Caco-2 (cell line): ENCODE measurements around the gene PRXL2B. TPM values are rescaled to one million over a fixed set of nuclear protein-coding genes. Genes with fewer than 3 reads are reported as not detected.

ENCODE experiments used
- BruUV-seq: library from RNA; stranded (reverse); fragments of 400-500 nt; replicated peaks from 2 replicates; lab custom pipeline; 2021; lab: Mats Ljungman, UMichigan
- CTCF ChIA-PET: fragments of 300-600 bp; sonication (Branson Sonifier 250); formaldehyde crosslinking; loops from one replicate; lab custom pipeline; 2022; ENCODE audit warnings: antibody characterized with exemption; lab: Charles Lee
- POLR2A ChIA-PET: fragments of 300-600 bp; sonication (Branson Sonifier 250); formaldehyde crosslinking; loops from one replicate; lab custom pipeline; 2022; ENCODE audit warnings: antibody characterized with exemption; lab: Charles Lee
- DNase-seq, 2 experiments: peaks; one replicate each; pipeline versions ENCODE4 v3.0.0 to v3.0.0-alpha.2; 2020 to 2022
- H3K27me3 ChIP-seq: replicated peaks from 2 replicates; pipeline ENCODE4 v1.6.0; 2011; ENCODE audit warnings: low read length; ENCODE audit not compliant: control insufficient read depth, insufficient read depth
- H3K36me3 ChIP-seq: 2 replicates; pipeline ENCODE4 v1.5.1; 2011; ENCODE audit warnings: low read length; ENCODE audit not compliant: control insufficient read depth, insufficient read depth
- H3K4me1 ChIP-seq: fragments of 250-450 bp; sonication (Bioruptor Pico); 2 replicates; pipeline ENCODE4 v1.5.1; 2020; ENCODE audit warnings: mild to moderate bottlenecking
- H3K4me3 ChIP-seq: 2 replicates; pipeline ENCODE4 v1.5.1; 2011; ENCODE audit warnings: low read depth, mild to moderate bottlenecking, control low read depth, low read length
- H3K9me3 ChIP-seq: fragments of 250-450 bp; sonication (Bioruptor Pico); 2 replicates; pipeline ENCODE4 v1.5.1; 2020; ENCODE audit warnings: mild to moderate bottlenecking, moderate library complexity
- H3K27ac Mint-ChIP-seq: one replicate; pipeline ENCODE4 v1.8.0; 2022; ENCODE audit warnings: mixed read lengths; ENCODE audit not compliant: unreplicated experiment
- H3K27me3 Mint-ChIP-seq: one replicate; pipeline ENCODE4 v1.8.0; 2022; ENCODE audit warnings: mixed read lengths; ENCODE audit not compliant: insufficient read depth, unreplicated experiment
- H3K36me3 Mint-ChIP-seq: one replicate; pipeline ENCODE4 v1.8.0; 2022; ENCODE audit warnings: mild to moderate bottlenecking, mixed read lengths; ENCODE audit not compliant: insufficient read depth, unreplicated experiment
- H3K4me1 Mint-ChIP-seq: one replicate; pipeline ENCODE4 v1.8.0; 2022; ENCODE audit warnings: low read depth, mixed read lengths; ENCODE audit not compliant: unreplicated experiment
- H3K4me3 Mint-ChIP-seq: one replicate; pipeline ENCODE4 v1.8.0; 2022; ENCODE audit warnings: mild to moderate bottlenecking, moderate library complexity, mixed read lengths; ENCODE audit not compliant: unreplicated experiment
- H3K9me3 Mint-ChIP-seq: one replicate; pipeline ENCODE4 v1.8.0; 2022; ENCODE audit warnings: mixed read lengths; ENCODE audit not compliant: unreplicated experiment
- CTCF ChIP-seq, 2 experiments: fragments of 200-600 bp in 1 of 2; IDR thresholded peaks; 1 replicate in 1 of 2; 2 replicates in 1 of 2; pipeline versions ENCODE4 v1.5.1 to v1.8.0; 2011 to 2022; ENCODE audit warnings: antibody characterized with exemption in 1 of 2, control low read depth in 1 of 2, inconsistent platforms in 1 of 2, low read depth in 1 of 2, low read length in 1 of 2, mild to moderate bottlenecking in 1 of 2, moderate library complexity in 1 of 2; ENCODE audit not compliant: insufficient read depth in 1 of 2, severe bottlenecking in 1 of 2, unreplicated experiment in 1 of 2
- intact Hi-C: fragments of 100-400 bp; cut with micrococcal nuclease; formaldehyde crosslinking; loops from one replicate; pipeline ENCODE4 v1.10.0; 2022; ENCODE audit not compliant: unreplicated experiment
- total RNA-seq: library from RNA; stranded (reverse); gene quantifications from 2 replicates; pipeline ENCODE4 v1.2.3, GENCODE V29; 2022

The PRXL2B gene
- total RNA-seq, 1 experiment from 2014 or later: 16.2 TPM

GRCh38 chr1:2612591-2613365 lies 26.2 kb downstream of the PRXL2B start:
- Mint-ChIP-seq H3K36me3 (no peaks in the 10 kb centered on the region), H3K9me3 (no peaks in the 10 kb centered on the region), H3K4me3 (no peak overlapping the region), H3K4me1 (no peaks in the 10 kb centered on the region), H3K27me3 (no peaks in the 10 kb centered on the region), H3K27ac (no peak overlapping the region)
- no peaks in the 10 kb centered on the region for H3K9me3 ChIP-seq
- no peaks in the 10 kb centered on the region for H3K4me1 ChIP-seq
- TF ChIP-seq CTCF (IDR thresholded peaks at IDR 0.05; ENCODE audit: insufficient read depth in 1 of 2, low read depth in 1 of 2, low read length in 1 of 2, severe bottlenecking in 1 of 2, unreplicated experiment in 1 of 2): no peak
- DNase-seq: no peak
- no peak overlapping the region for H3K4me3 ChIP-seq
- H3K27me3 ChIP-seq: no peaks in the 10 kb centered on the region
- ChIA-PET CTCF (no interaction called here), POLR2A (no interaction called here)
- no TSS peak for BruUV-seq
- intact Hi-C loops: no loop called here
- H3K36me3 ChIP-seq: no peaks in the 10 kb centered on the region

- H3K9me3 ChIP-seq: no peaks in the 10 kb centered on the region
- BruUV-seq: no TSS peak
- H3K27me3 Mint-ChIP-seq: peaks cover 3% of the 10 kb centered on the region
- H3K4me3 ChIP-seq: no peak overlapping the region
- H3K27me3 ChIP-seq: no peaks in the 10 kb centered on the region
- H3K36me3 Mint-ChIP-seq: no peaks in the 10 kb centered on the region
- intact Hi-C loops: no loop called here
- ChIA-PET CTCF (no interaction called here), POLR2A (no interaction called here)
- H3K4me1 ChIP-seq: no peaks in the 10 kb centered on the region
- DNase-seq: no peak
- H3K27ac Mint-ChIP-seq: no peak overlapping the region
- H3K9me3 Mint-ChIP-seq: no peaks in the 10 kb centered on the region
- H3K36me3 ChIP-seq: no peaks in the 10 kb centered on the region
- TF ChIP-seq CTCF (IDR thresholded peaks at IDR 0.05; ENCODE audit: insufficient read depth in 1 of 2, low read depth in 1 of 2, low read length in 1 of 2, severe bottlenecking in 1 of 2, unreplicated experiment in 1 of 2): no peak
- H3K4me3 Mint-ChIP-seq: no peak overlapping the region
- no peaks in the 10 kb centered on the region for H3K4me1 Mint-ChIP-seq
These were observed 27.6 kb downstream of the PRXL2B start for GRCh38 chr1:2614145-2614544.

- no peaks in the 10 kb centered on the region for H3K4me1 ChIP-seq
- no peak for DNase-seq
- no TSS peak for BruUV-seq
- no peaks in the 10 kb centered on the region for H3K36me3 ChIP-seq
- H3K27me3 Mint-ChIP-seq: peaks cover 5% of the 10 kb centered on the region
- POLR2A ChIA-PET: no interaction called here
- peaks cover 12% of the 10 kb centered on the region for H3K9me3 Mint-ChIP-seq
- no peak overlapping the region for H3K4me3 ChIP-seq
- H3K4me1 Mint-ChIP-seq: no peaks in the 10 kb centered on the region
- no peaks in the 10 kb centered on the region for H3K36me3 Mint-ChIP-seq
- intact Hi-C loops: no loop called here
- TF ChIP-seq CTCF (IDR thresholded peaks at IDR 0.05; ENCODE audit: insufficient read depth in 1 of 2, low read depth in 1 of 2, low read length in 1 of 2, severe bottlenecking in 1 of 2, unreplicated experiment in 1 of 2): no peak
- no peak overlapping the region for H3K4me3 Mint-ChIP-seq
- H3K9me3 ChIP-seq: no peaks in the 10 kb centered on the region
- H3K27ac Mint-ChIP-seq: no peak overlapping the region
- CTCF ChIA-PET: no interaction called here
- no peaks in the 10 kb centered on the region for H3K27me3 ChIP-seq
These were observed 31.4 kb downstream of the PRXL2B start for GRCh38 chr1:2617971-2618470.
